Measurements from ENCODE around the gene ARHGAP15.

The ARHGAP15 gene

GRCh38 chr2:143144813-143145455 lies 15.7 kb downstream of the ARHGAP15 start:
- DNase-seq (ENCODE audit: low read depth in 2 of 2) = no peak

- no peak for DNase-seq (ENCODE audit: low read depth in 2 of 2)
Observed at GRCh38 chr2:143146366-143146765, 17.1 kb downstream of the ARHGAP15 start.

- no peak for DNase-seq (ENCODE audit: low read depth in 2 of 2)
Observed at GRCh38 chr2:143146815-143147530, 17.8 kb downstream of the ARHGAP15 start.

GRCh38 chr2:143148011-143148410 lies 18.8 kb downstream of the ARHGAP15 start:
- DNase-seq (ENCODE audit: low read depth in 2 of 2) = no peak

- DNase-seq (ENCODE audit: low read depth in 2 of 2) = no peak
Observed at GRCh38 chr2:143148757-143149156, 19.5 kb downstream of the ARHGAP15 start.

GRCh38 chr2:143150287-143150686 lies 21.1 kb downstream of the ARHGAP15 start:
- DNase-seq (ENCODE audit: low read depth in 2 of 2) = no peak

GRCh38 chr2:143151111-143151752 lies 22.0 kb downstream of the ARHGAP15 start:
- DNase-seq (ENCODE audit: low read depth in 2 of 2) = no peak

- no peak for DNase-seq (ENCODE audit: low read depth in 2 of 2)
Observed at GRCh38 chr2:143152219-143152618, 23.0 kb downstream of the ARHGAP15 start.

GRCh38 chr2:143152637-143153036 lies 23.4 kb downstream of the ARHGAP15 start:
- no peak for DNase-seq (ENCODE audit: low read depth in 2 of 2)

- DNase-seq (ENCODE audit: low read depth in 2 of 2) = no peak
Observed at GRCh38 chr2:143155661-143156060, 26.4 kb downstream of the ARHGAP15 start.

- no peak for DNase-seq (ENCODE audit: low read depth in 2 of 2)
Observed at GRCh38 chr2:143157001-143157400, 27.8 kb downstream of the ARHGAP15 start.

GRCh38 chr2:143157418-143157817 lies 28.2 kb downstream of the ARHGAP15 start:
- no peak for DNase-seq (ENCODE audit: low read depth in 2 of 2)

- no peak for DNase-seq (ENCODE audit: low read depth in 2 of 2)
Observed at GRCh38 chr2:143158098-143158497, 28.9 kb downstream of the ARHGAP15 start.

- no peak for DNase-seq (ENCODE audit: low read depth in 2 of 2)
Observed at GRCh38 chr2:143158551-143159485, 29.6 kb downstream of the ARHGAP15 start.

- DNase-seq (ENCODE audit: low read depth in 2 of 2) = no peak
Observed at GRCh38 chr2:143159486-143159840, 30.2 kb downstream of the ARHGAP15 start.

GRCh38 chr2:143160732-143161707 lies 31.8 kb downstream of the ARHGAP15 start:
- DNase-seq (ENCODE audit: low read depth in 2 of 2) = no peak

GRCh38 chr2:143162123-143162837 lies 33.1 kb downstream of the ARHGAP15 start:
- DNase-seq (ENCODE audit: low read depth in 2 of 2) = peak; percentile 21 to 24

- no peak for DNase-seq (ENCODE audit: low read depth in 2 of 2)
Observed at GRCh38 chr2:143162997-143163396, 33.8 kb downstream of the ARHGAP15 start.

GRCh38 chr2:143163499-143163898 lies 34.3 kb downstream of the ARHGAP15 start:
- DNase-seq (ENCODE audit: low read depth in 2 of 2) = no peak

GRCh38 chr2:143165291-143165690 lies 36.1 kb downstream of the ARHGAP15 start:
- DNase-seq (ENCODE audit: low read depth in 2 of 2) = no peak
